GM12892 (cell line): ENCODE data around the gene OR4K2.

Experiments
- POLR2A ChIP-seq: IDR thresholded peaks from 2 replicates; pipeline ENCODE4 v1.6.1; 2011; ENCODE audit warnings: low read depth, low read length, control low read depth
- POLR2AphosphoS5 ChIP-seq: IDR thresholded peaks from 2 replicates; pipeline ENCODE4 v1.6.1; 2011; ENCODE audit warnings: low read depth, low read length, control low read depth
- TAF1 ChIP-seq: IDR thresholded peaks from 2 replicates; pipeline ENCODE4 v1.6.1; 2011; ENCODE audit warnings: low read depth, mild to moderate bottlenecking, control low read depth, low read length, borderline replicate concordance

DNA sequence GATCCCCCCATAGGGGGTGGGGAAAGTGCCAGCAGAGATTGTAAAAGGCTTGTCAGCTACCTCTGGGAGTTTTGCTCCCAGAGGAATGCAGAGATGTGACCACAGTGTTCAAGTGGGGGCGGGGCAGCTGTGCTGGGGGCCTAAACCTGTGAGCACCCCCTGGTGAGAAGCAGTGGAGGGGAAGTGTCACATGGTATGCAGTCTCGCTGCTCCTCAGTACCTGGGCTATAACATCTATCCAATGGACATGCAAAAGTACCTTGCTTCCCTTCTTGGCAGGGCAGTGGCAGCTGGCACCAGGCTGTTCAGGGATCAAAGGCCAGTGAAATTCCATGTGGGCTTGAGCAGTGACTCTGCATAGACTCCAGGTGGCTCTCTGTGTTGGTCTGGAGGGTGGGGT lies 20.3 kb downstream of the OR4K2 start:
- TF ChIP-seq POLR2A, result no peak
- TF ChIP-seq POLR2AphosphoS5, result no peak
- TF ChIP-seq TAF1, result no peak
